PC-3 (cell line): ENCODE results near the gene SRGAP3. TPM values are rescaled to one million over a fixed set of nuclear protein-coding genes. Genes with fewer than 3 reads are reported as not detected.

Source experiments
- ATAC-seq: fragments of 200-7000 bp; cut with Tn5 transposase; 2 replicates; pipeline ENCODE4 v1.9.1; 2020; ENCODE audit warnings: mild to moderate bottlenecking, moderate library complexity
- BruUV-seq: library from RNA; stranded (reverse); fragments of 400-500 nt; replicated peaks from 2 replicates; lab custom pipeline; 2021; lab: Mats Ljungman, UMichigan
- CTCF ChIA-PET: fragments of 300-600 bp; sonication (Branson Sonifier 250); formaldehyde crosslinking; loops from one replicate; lab custom pipeline; 2022; ENCODE audit warnings: antibody characterized with exemption; lab: Charles Lee
- POLR2A ChIA-PET: fragments of 300-600 bp; sonication (Branson Sonifier 250); formaldehyde crosslinking; loops from one replicate; lab custom pipeline; 2022; ENCODE audit warnings: antibody characterized with exemption; ENCODE audit not compliant: unreplicated experiment; lab: Charles Lee
- DNase-seq: peaks from one replicate; pipeline ENCODE4 v3.0.0-alpha.2; 2015
- H2AFZ ChIP-seq: fragments of 300-600 bp; sonication (generic); 2 replicates; pipeline ENCODE4 v1.6.0; 2016; ENCODE audit warnings: antibody characterized with exemption, low read length
- H3F3A ChIP-seq: fragments of 300-600 bp; sonication (generic); one replicate; pipeline ENCODE4 v1.6.0; 2017; ENCODE audit warnings: antibody characterized with exemption, low read length, control low read depth, mild to moderate bottlenecking; ENCODE audit not compliant: unreplicated experiment
- H3K27ac ChIP-seq: fragments of 300-600 bp; sonication (generic); 2 replicates; pipeline ENCODE4 v1.5.1; 2016; ENCODE audit warnings: mild to moderate bottlenecking, low read length
- H3K27me3 ChIP-seq: fragments of 300-600 bp; sonication (generic); 2 replicates; pipeline ENCODE4 v1.6.1; 2016; ENCODE audit warnings: low read length, mixed read lengths
- H3K36me3 ChIP-seq: fragments of 300-600 bp; sonication (generic); 2 replicates; pipeline ENCODE4 v1.6.1; 2016; ENCODE audit warnings: low read depth, mixed run types, low read length, mixed read lengths
- H3K4me1 ChIP-seq: fragments of 300-600 bp; sonication (generic); 2 replicates; pipeline ENCODE4 v1.5.1; 2016; ENCODE audit warnings: low read length; ENCODE audit not compliant: insufficient read depth
- H3K4me2 ChIP-seq: fragments of 300-600 bp; sonication (generic); 2 replicates; pipeline ENCODE4 v1.6.0; 2016; ENCODE audit warnings: low read length
- H3K4me3 ChIP-seq: fragments of 300-600 bp; sonication (generic); 2 replicates; pipeline ENCODE4 v1.5.1; 2016; ENCODE audit warnings: mild to moderate bottlenecking, low read length, mixed read lengths
- H3K79me2 ChIP-seq: fragments of 300-600 bp; sonication (generic); 2 replicates; pipeline ENCODE4 v1.6.1; 2017; ENCODE audit warnings: low read length, mixed read lengths
- H3K9ac ChIP-seq: fragments of 300-600 bp; sonication (generic); 2 replicates; pipeline ENCODE4 v1.6.0; 2016; ENCODE audit warnings: mild to moderate bottlenecking, low read length
- H3K9me2 ChIP-seq: fragments of 300-600 bp; sonication (generic); replicated peaks from 2 replicates; pipeline ENCODE4 v1.6.1; 2016; ENCODE audit warnings: mixed run types, low read length, mixed read lengths
- H3K9me3 ChIP-seq: fragments of 300-600 bp; sonication (generic); 2 replicates; pipeline ENCODE4 v1.6.1; 2016; ENCODE audit warnings: low read length, mixed read lengths
- H4K20me1 ChIP-seq: fragments of 300-600 bp; sonication (generic); 2 replicates; pipeline ENCODE4 v1.6.1; 2016; ENCODE audit warnings: low read length, mixed read lengths
- EZH2 ChIP-seq: fragments of 300-600 bp; sonication (generic); IDR thresholded peaks from one replicate; pipeline ENCODE4 v1.6.1; 2017; ENCODE audit warnings: antibody characterized with exemption, mild to moderate bottlenecking, low read length; ENCODE audit not compliant: unreplicated experiment
- EZH2phosphoT487 ChIP-seq: fragments of 300-600 bp; sonication (generic); IDR thresholded peaks from 2 replicates; pipeline ENCODE4 v1.6.1; 2018; ENCODE audit warnings: mild to moderate bottlenecking, antibody characterized with exemption, low read length, borderline replicate concordance
- intact Hi-C: fragments of 100-400 bp; cut with micrococcal nuclease; formaldehyde crosslinking; loops from 2 replicates; pipeline ENCODE4 v1.9.0; 2023
- total RNA-seq: library from RNA; depleted of rRNA; stranded (reverse); fragments of >200 nt; gene quantifications from 2 replicates; pipeline ENCODE4 v1.2.3, GENCODE V29; 2014
- TF ChIP-seq, protein P1 (sequence below): fragments of 300-600 bp; sonication (generic); conservative IDR thresholded peaks from 2 replicates; pipeline ENCODE4 v1.5.1; 2017; ENCODE audit warnings: antibody characterized with exemption, low read depth, mild to moderate bottlenecking, low read length

The SRGAP3 gene
- total RNA-seq, 1 experiment from 2014 or later: 7.5 TPM

GRCh38 chr3:9161298-9161697 is 88.1 kb downstream of the SRGAP3 start:
- DNase-seq: no peak
- no peak for ATAC-seq
- Histone ChIP-seq H3K27ac (no peak overlapping the region), H3K9me2 (no peaks in the 10 kb centered on the region), H3K27me3 (no peaks in the 10 kb centered on the region), H2AFZ (no peak overlapping the region), H3K4me2 (no peak overlapping the region), H3K4me3 (no peak overlapping the region), H3K9me3 (no peaks in the 10 kb centered on the region), H3F3A (no peaks in the 10 kb centered on the region), H3K9ac (no peak overlapping the region), H3K36me3 (no peaks in the 10 kb centered on the region), H4K20me1 (no peaks in the 10 kb centered on the region), H3K79me2 (no peaks in the 10 kb centered on the region), H3K4me1 (no peaks in the 10 kb centered on the region)
- intact Hi-C loops: no loop called here
- TF ChIP-seq EZH2 (no peak), EZH2phosphoT487 (no peak)
- TF ChIP-seq, protein P1, sequence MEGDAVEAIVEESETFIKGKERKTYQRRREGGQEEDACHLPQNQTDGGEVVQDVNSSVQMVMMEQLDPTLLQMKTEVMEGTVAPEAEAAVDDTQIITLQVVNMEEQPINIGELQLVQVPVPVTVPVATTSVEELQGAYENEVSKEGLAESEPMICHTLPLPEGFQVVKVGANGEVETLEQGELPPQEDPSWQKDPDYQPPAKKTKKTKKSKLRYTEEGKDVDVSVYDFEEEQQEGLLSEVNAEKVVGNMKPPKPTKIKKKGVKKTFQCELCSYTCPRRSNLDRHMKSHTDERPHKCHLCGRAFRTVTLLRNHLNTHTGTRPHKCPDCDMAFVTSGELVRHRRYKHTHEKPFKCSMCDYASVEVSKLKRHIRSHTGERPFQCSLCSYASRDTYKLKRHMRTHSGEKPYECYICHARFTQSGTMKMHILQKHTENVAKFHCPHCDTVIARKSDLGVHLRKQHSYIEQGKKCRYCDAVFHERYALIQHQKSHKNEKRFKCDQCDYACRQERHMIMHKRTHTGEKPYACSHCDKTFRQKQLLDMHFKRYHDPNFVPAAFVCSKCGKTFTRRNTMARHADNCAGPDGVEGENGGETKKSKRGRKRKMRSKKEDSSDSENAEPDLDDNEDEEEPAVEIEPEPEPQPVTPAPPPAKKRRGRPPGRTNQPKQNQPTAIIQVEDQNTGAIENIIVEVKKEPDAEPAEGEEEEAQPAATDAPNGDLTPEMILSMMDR: no peak
- ChIA-PET POLR2A (no interaction called here), CTCF (no interaction called here)
- BruUV-seq: no TSS peak

- Histone ChIP-seq H3K4me2 (no peak overlapping the region), H3K79me2 (no peaks in the 10 kb centered on the region), H2AFZ (no peak overlapping the region), H3K9me3 (no peaks in the 10 kb centered on the region), H3K4me1 (no peaks in the 10 kb centered on the region), H4K20me1 (no peaks in the 10 kb centered on the region), H3K36me3 (no peaks in the 10 kb centered on the region), H3K27ac (no peak overlapping the region), H3K9ac (no peak overlapping the region), H3K27me3 (no peaks in the 10 kb centered on the region), H3K9me2 (no peaks in the 10 kb centered on the region), H3F3A (no peaks in the 10 kb centered on the region), H3K4me3 (no peak overlapping the region)
- TF ChIP-seq EZH2phosphoT487 (no peak), EZH2 (no peak)
- TF ChIP-seq, protein P1: no peak
- ChIA-PET CTCF (no interaction called here), POLR2A (no interaction called here)
- ATAC-seq: no peak
- BruUV-seq: no TSS peak
- no peak for DNase-seq
- intact Hi-C loops: no loop called here
Observed at GRCh38 chr3:9158865-9159630, 90.4 kb downstream of the SRGAP3 start.
